GM12878 (cell line): ENCODE data around the gene ADGRV1. TPM values are rescaled to one million over a fixed set of nuclear protein-coding genes. Genes with fewer than 3 reads are reported as not detected.

Source experiments
- ATAC-seq: fragments of 200-7000 bp; cut with Tn5 transposase; 3 replicates; pipeline ENCODE4 v1.9.1; 2020; ENCODE audit warnings: mild to moderate bottlenecking, moderate library complexity
- BruUV-seq: library from RNA; stranded (reverse); fragments of 400-500 nt; replicated peaks from 2 replicates; lab custom pipeline; 2021; lab: Mats Ljungman, UMichigan
- CTCF ChIA-PET: fragments of 300-600 bp; sonication (Branson Sonifier 250); formaldehyde crosslinking; extraction: SDS; loops from one replicate; lab custom pipeline; 2021; ENCODE audit warnings: inconsistent platforms; lab: Yijun Ruan, JAX
- POLR2A ChIA-PET: fragments of 350-600 bp; formaldehyde crosslinking; extraction: SDS; loops from one replicate; lab custom pipeline; 2021; ENCODE audit warnings: inconsistent platforms; lab: Charles Lee
- RAD21 ChIA-PET: fragments of 300-600 bp; sonication (Branson Sonifier 250); formaldehyde crosslinking; loops from one replicate; lab custom pipeline; 2023; ENCODE audit warnings: antibody characterized with exemption; ENCODE audit not compliant: unreplicated experiment; lab: Charles Lee
- SMC1A ChIA-PET: fragments of 300-600 bp; sonication (Branson Sonifier 250); formaldehyde crosslinking; loops from one replicate; lab custom pipeline; 2023; ENCODE audit not compliant: unreplicated experiment, uncharacterized antibody; lab: Charles Lee
- DNase-seq: peaks from one replicate; pipeline ENCODE4 v3.0.0-alpha.2; 2011; ENCODE audit warnings: low read depth, low spot score
- FAIRE-seq: peaks from 3 replicates; lab custom pipeline; 2011; peaks lifted over from hg19 to GRCh38; lab: Jason Lieb, UNC
- H2AFZ ChIP-seq: 2 replicates; pipeline ENCODE4 v1.6.0; 2011; ENCODE audit warnings: low read depth, low read length, control low read depth; ENCODE audit not compliant: control insufficient read depth
- H3K27ac ChIP-seq: 2 replicates; pipeline ENCODE4 v1.5.1; 2011; ENCODE audit warnings: control low read depth; ENCODE audit not compliant: control insufficient read depth, insufficient read depth
- H3K27me3 ChIP-seq, 2 experiments: replicated peaks in 1 of 2; 2 replicates each; pipeline versions ENCODE4 v1.6.0 to v1.6.1; 2011; ENCODE audit warnings: low read length in 1 of 2; ENCODE audit not compliant: control insufficient read depth in 2 of 2, insufficient read depth in 2 of 2
- H3K36me3 ChIP-seq, 2 experiments: 2 replicates each; pipeline ENCODE4 v1.5.1; 2011; ENCODE audit warnings: low read length in 1 of 2; ENCODE audit not compliant: control insufficient read depth in 2 of 2, insufficient read depth in 2 of 2
- H3K4me1 ChIP-seq: 2 replicates; pipeline ENCODE4 v1.6.1; 2011; ENCODE audit warnings: mild to moderate bottlenecking, low read length, moderate library complexity, mixed read lengths; ENCODE audit not compliant: control insufficient read depth, insufficient read depth
- H3K4me2 ChIP-seq: 2 replicates; pipeline ENCODE4 v1.6.0; 2011; ENCODE audit warnings: control low read depth; ENCODE audit not compliant: control insufficient read depth, insufficient read depth
- H3K4me3 ChIP-seq: fragments of 200-600 bp; sonication (generic); 2 replicates; pipeline ENCODE4 v1.5.1; 2016
- H3K79me2 ChIP-seq: 2 replicates; pipeline ENCODE4 v1.6.0; 2011; ENCODE audit warnings: low read length; ENCODE audit not compliant: control insufficient read depth, insufficient read depth
- H3K9ac ChIP-seq: 2 replicates; pipeline ENCODE4 v1.8.0; 2011; ENCODE audit warnings: low read length, control low read depth, mixed read lengths; ENCODE audit not compliant: control insufficient read depth, insufficient read depth
- H3K9me3 ChIP-seq: replicated peaks from 3 replicates; pipeline ENCODE4 v1.5.1; 2011; ENCODE audit warnings: mild to moderate bottlenecking, low read length; ENCODE audit not compliant: control insufficient read depth, insufficient read depth
- H4K20me1 ChIP-seq: 2 replicates; pipeline ENCODE4 v1.6.0; 2011; ENCODE audit not compliant: control insufficient read depth, insufficient read depth
- BACH1 ChIP-seq: fragments of 450-650 bp; IDR thresholded peaks from 2 replicates; pipeline ENCODE4 v1.6.1; 2017; ENCODE audit warnings: mild to moderate bottlenecking, borderline replicate concordance
- BHLHE40 ChIP-seq, 2 experiments: fragments of 450-650 bp in 1 of 2; IDR thresholded peaks; 2 replicates each; pipeline ENCODE4 v1.6.1; 2011 to 2017; ENCODE audit warnings: low read depth in 2 of 2, borderline replicate concordance in 1 of 2, improper control_type of control experiment in 1 of 2, low read length in 1 of 2, mild to moderate bottlenecking in 1 of 2
- BMI1 ChIP-seq: fragments of 450-650 bp; IDR thresholded peaks from 2 replicates; pipeline ENCODE4 v1.6.1; 2016; ENCODE audit warnings: mild to moderate bottlenecking, moderate library complexity, borderline replicate concordance
- CEBPZ ChIP-seq: fragments of 150-350 bp; IDR thresholded peaks from 2 replicates; pipeline ENCODE4 v1.6.1; 2016; ENCODE audit warnings: low read depth, low read length
- ESRRA ChIP-seq: IDR thresholded peaks from 2 replicates; pipeline ENCODE4 v1.6.1; 2012; ENCODE audit warnings: mild to moderate bottlenecking, low read length, improper control_type of control experiment
- IKZF1 ChIP-seq: fragments of 450-650 bp; conservative IDR thresholded peaks from 2 replicates; pipeline ENCODE4 v1.6.1; 2017; ENCODE audit warnings: antibody characterized with exemption, mild to moderate bottlenecking
- JUND ChIP-seq: IDR thresholded peaks from 2 replicates; pipeline ENCODE4 v1.6.1; 2012; ENCODE audit warnings: low read depth, mild to moderate bottlenecking, low read length, improper control_type of control experiment, moderate library complexity
- KLF5 ChIP-seq: fragments of 450-650 bp; IDR thresholded peaks from 2 replicates; pipeline ENCODE4 v1.6.1; 2014; ENCODE audit warnings: mild to moderate bottlenecking; ENCODE audit not compliant: partially characterized antibody
- STAT1 ChIP-seq: fragments of 450-650 bp; conservative IDR thresholded peaks from 2 replicates; pipeline ENCODE4 v1.6.1; 2014; ENCODE audit warnings: antibody characterized with exemption, mild to moderate bottlenecking
- TCF3 ChIP-seq: IDR thresholded peaks from 2 replicates; pipeline ENCODE4 v1.6.1; 2012; ENCODE audit warnings: low read depth, mild to moderate bottlenecking, low read length, borderline replicate concordance; ENCODE audit not compliant: insufficient read depth
- ZBTB11 ChIP-seq: fragments of 450-650 bp; formaldehyde crosslinking; IDR thresholded peaks from 2 replicates; pipeline ENCODE4 v1.5.0; 2022; ENCODE audit warnings: mild to moderate bottlenecking, missing genetic modification characterization
- ZBTB33 ChIP-seq: fragments of 450-650 bp; IDR thresholded peaks from 2 replicates; pipeline ENCODE4 v1.6.1; 2017; ENCODE audit warnings: mild to moderate bottlenecking
- ZNF384 ChIP-seq: IDR thresholded peaks from 2 replicates; pipeline ENCODE4 v1.6.1; 2012; ENCODE audit warnings: low read depth, mild to moderate bottlenecking, low read length, improper control_type of control experiment, borderline replicate concordance
- ZZZ3 ChIP-seq: IDR thresholded peaks from 2 replicates; pipeline ENCODE4 v1.6.1; 2011; ENCODE audit warnings: low read depth; ENCODE audit not compliant: control insufficient read depth, insufficient read length
- WGBS: methylation state at CpG from one replicate; pipeline ENCODE4 v1.1.6; 2016; ENCODE audit warnings: low lambda C conversion rate; ENCODE audit not compliant: insufficient replicate concordance, insufficient coverage; ENCODE audit errors: missing lambda C conversion rate; 5-methylcytosine and 5-hydroxymethylcytosine counted together
- in situ Hi-C: fragments of 300-500 bp; cut with MboI; formaldehyde crosslinking; loops from 9 replicates; pipeline ENCODE4 v1.14.3; 2018; ENCODE audit warnings: mixed read lengths
- intact Hi-C: fragments of 100-400 bp; cut with micrococcal nuclease; formaldehyde crosslinking; loops from one replicate; pipeline ENCODE4 v1.14.2; 2022; ENCODE audit not compliant: unreplicated experiment
- polyA plus RNA-seq, 11 experiments: library from polyadenylated mRNA; depleted of rRNA in 4 of 11; unstranded in 6 of 11; stranded (reverse) in 5 of 11; fragments of >200 nt; fragmentation: Nextera tagmentation in 4 of 11; fragmentation: Illumina TruSeq in 1 of 11; extraction: Ambion mirVana in 4 of 11; extraction: Trizol in 1 of 11; gene quantifications; 1 replicate in 1 of 11; 2 replicates in 10 of 11; pipeline versions ENCODE4 v1.2.1 to v1.2.3, GENCODE V29; 2011 to 2016; ENCODE audit warnings: inconsistent platforms in 2 of 11, missing spikeins in 2 of 11, low read depth in 1 of 11
- total RNA-seq, 4 experiments: library from RNA; depleted of rRNA in 3 of 4; stranded (reverse); fragments of >200 nt in 3 of 4; fragmentation: Illumina TruSeq in 1 of 4; extraction: Trizol in 1 of 4; gene quantifications; 2 replicates each; pipeline versions ENCODE4 v1.2.1 to v1.2.3, GENCODE V29; 2013 to 2021

Gene ADGRV1
- total and polyA plus RNA-seq, 10 of the 15 experiments (the other 5 are each of a cell fraction or from before 2014, with no cell fraction given) = 0.04 to 8.1 (median 0.16) TPM; not detected in 1

GRCh38 chr5:90861843-90862586, 303.4 kb downstream of the ADGRV1 start:
- intact Hi-C loops = loop anchor here (5.0 to 10.0 kb wide), 2 partner anchors 365 to 523 kb away; partner anchors contain the start of gene ARRDC3
- CTCF ChIA-PET = interaction anchor here (0.7 to 1.9 kb wide), 5 partner anchors 71 to 1661 kb away, joined by 3 to 9 read pairs (median 3); no protein-coding TSS in a partner anchor
- no peak for TF ChIP-seq BACH1
- no peak for TF ChIP-seq KLF5
- TF ChIP-seq BHLHE40 (IDR thresholded peaks at IDR 0.05; ENCODE audit: borderline replicate concordance in 1 of 2, low read depth in 2 of 2, low read length in 1 of 2) = no peak
- no peak for TF ChIP-seq ZZZ3
- TF ChIP-seq BMI1 = no peak
- no peak for TF ChIP-seq TCF3
- no peak for TF ChIP-seq CEBPZ
- no peak for TF ChIP-seq STAT1
- TF ChIP-seq ZBTB33 = no peak
- TF ChIP-seq ZBTB11 (CRISPR knock-in tag) = no peak
- TF ChIP-seq ZNF384 = no peak
- TF ChIP-seq IKZF1 = no peak
- TF ChIP-seq JUND = no peak
- TF ChIP-seq ESRRA = no peak

More at GRCh38 chr5:90861843-90862586, 303.4 kb downstream of the ADGRV1 start:
- in situ Hi-C loops = no loop called here
- H3K9ac ChIP-seq = no peak overlapping the region
- no peaks in the 10 kb centered on the region for H3K36me3 ChIP-seq
- no TSS peak for BruUV-seq
- H3K4me3 ChIP-seq = no peak overlapping the region
- RAD21 ChIA-PET = interaction anchor here (1.4 kb wide), 1 partner anchor 558 kb away, joined by 3 read pairs; no protein-coding TSS in a partner anchor
- no peaks in the 10 kb centered on the region for H3K9me3 ChIP-seq
- FAIRE-seq = no peak
- POLR2A ChIA-PET = no interaction called here
- WGBS = 98% methylated on average over 3 of the region's 3 CpGs
- DNase-seq = no peak
- H3K4me1 ChIP-seq = no peaks in the 10 kb centered on the region
- H3K27me3 ChIP-seq = no peaks in the 10 kb centered on the region
- H3K27ac ChIP-seq = no peak overlapping the region
- ATAC-seq = no peak
- SMC1A ChIA-PET = interaction anchor here (1.3 to 2.0 kb wide), 5 partner anchors 9 to 557 kb away, joined by 3 to 6 read pairs (median 3); no protein-coding TSS in a partner anchor
- no peaks in the 10 kb centered on the region for H3K79me2 ChIP-seq
- H4K20me1 ChIP-seq = no peaks in the 10 kb centered on the region
- no peak overlapping the region for H3K4me2 ChIP-seq
- no peak overlapping the region for H2AFZ ChIP-seq
